Thyroid gland (tissue), 4 donors: Measurements from ENCODE around the gene LPP.

ENCODE experiments used
- POLR2A ChIP-seq, 2 donors: fragments of 450-650 bp; IDR thresholded peaks; one replicate each; pipeline ENCODE4 v1.6.1; 2017; ENCODE audit warnings: antibody characterized with exemption in 2 of 2, mild to moderate bottlenecking in 2 of 2, moderate library complexity in 1 of 2
- TF ChIP-seq, protein P1 (sequence below), 6 experiments: fragments of 200-600 bp in 3 of 6; fragments of 450-650 bp in 3 of 6; sonication (generic) in 3 of 6; IDR thresholded peaks; one replicate each; pipeline ENCODE4 v1.5.1; 2016 to 2019; ENCODE audit warnings: antibody characterized with exemption in 6 of 6, mild to moderate bottlenecking in 2 of 6, inconsistent platforms in 1 of 6, moderate library complexity in 1 of 6

DNA sequence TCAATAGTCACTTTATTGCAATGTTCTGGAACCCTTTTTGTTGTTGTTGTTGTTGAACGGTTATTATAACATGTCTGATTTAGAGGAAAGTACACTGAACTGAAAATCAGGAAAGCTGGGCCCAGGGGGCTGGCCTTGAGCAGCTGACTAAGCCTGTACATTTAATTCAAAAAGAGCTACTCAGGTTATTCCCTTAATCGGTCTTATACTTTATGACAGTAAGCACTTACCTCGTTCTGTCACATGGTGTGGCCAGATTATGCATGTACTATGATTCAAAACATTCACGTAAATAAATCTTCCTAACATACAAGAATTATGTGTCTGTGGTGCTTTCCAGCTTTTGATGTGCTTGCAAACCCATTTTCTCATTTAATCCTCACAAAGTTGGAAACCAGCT, 635.3 kb downstream of the LPP start:
- TF ChIP-seq, protein P1, sequence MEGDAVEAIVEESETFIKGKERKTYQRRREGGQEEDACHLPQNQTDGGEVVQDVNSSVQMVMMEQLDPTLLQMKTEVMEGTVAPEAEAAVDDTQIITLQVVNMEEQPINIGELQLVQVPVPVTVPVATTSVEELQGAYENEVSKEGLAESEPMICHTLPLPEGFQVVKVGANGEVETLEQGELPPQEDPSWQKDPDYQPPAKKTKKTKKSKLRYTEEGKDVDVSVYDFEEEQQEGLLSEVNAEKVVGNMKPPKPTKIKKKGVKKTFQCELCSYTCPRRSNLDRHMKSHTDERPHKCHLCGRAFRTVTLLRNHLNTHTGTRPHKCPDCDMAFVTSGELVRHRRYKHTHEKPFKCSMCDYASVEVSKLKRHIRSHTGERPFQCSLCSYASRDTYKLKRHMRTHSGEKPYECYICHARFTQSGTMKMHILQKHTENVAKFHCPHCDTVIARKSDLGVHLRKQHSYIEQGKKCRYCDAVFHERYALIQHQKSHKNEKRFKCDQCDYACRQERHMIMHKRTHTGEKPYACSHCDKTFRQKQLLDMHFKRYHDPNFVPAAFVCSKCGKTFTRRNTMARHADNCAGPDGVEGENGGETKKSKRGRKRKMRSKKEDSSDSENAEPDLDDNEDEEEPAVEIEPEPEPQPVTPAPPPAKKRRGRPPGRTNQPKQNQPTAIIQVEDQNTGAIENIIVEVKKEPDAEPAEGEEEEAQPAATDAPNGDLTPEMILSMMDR (IDR thresholded peaks at IDR 0.05), result no peak
- TF ChIP-seq POLR2A (IDR thresholded peaks at IDR 0.05), result no peak
